ENCODE results near the gene KXD1.

DNA sequence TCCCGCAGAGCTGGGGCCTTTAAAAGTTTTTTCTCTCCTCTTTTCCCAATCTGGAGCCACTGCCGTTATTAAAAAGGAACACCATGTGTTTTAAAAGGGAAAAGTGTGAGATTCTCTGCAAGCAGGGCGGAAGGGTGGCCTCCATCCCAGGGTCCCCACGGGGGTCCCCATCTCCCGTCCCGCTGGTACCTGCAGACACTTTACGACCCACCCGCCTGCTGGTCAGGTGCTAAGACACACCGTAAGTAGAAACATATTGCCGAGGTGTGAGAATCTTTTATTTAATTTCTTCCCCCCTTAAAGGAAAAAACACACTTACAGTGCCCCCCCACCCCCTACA is 47.1 kb downstream of the KXD1 start:
- TF ChIP-seq, protein P1, sequence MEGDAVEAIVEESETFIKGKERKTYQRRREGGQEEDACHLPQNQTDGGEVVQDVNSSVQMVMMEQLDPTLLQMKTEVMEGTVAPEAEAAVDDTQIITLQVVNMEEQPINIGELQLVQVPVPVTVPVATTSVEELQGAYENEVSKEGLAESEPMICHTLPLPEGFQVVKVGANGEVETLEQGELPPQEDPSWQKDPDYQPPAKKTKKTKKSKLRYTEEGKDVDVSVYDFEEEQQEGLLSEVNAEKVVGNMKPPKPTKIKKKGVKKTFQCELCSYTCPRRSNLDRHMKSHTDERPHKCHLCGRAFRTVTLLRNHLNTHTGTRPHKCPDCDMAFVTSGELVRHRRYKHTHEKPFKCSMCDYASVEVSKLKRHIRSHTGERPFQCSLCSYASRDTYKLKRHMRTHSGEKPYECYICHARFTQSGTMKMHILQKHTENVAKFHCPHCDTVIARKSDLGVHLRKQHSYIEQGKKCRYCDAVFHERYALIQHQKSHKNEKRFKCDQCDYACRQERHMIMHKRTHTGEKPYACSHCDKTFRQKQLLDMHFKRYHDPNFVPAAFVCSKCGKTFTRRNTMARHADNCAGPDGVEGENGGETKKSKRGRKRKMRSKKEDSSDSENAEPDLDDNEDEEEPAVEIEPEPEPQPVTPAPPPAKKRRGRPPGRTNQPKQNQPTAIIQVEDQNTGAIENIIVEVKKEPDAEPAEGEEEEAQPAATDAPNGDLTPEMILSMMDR (IDR thresholded peaks at IDR 0.05), result no peak
- no peak for TF ChIP-seq EZH2 (IDR thresholded peaks at IDR 0.05; ENCODE audit: borderline replicate concordance, insufficient read depth, low read depth, low read length, poor library complexity, severe bottlenecking)

Data from B cell (primary cell).